ENCODE results near the gene IP6K1.

GRCh38 chr3:49700014-49700413 is 86.3 kb downstream of the IP6K1 start:
- TF ChIP-seq CTCF (conservative IDR thresholded peaks at IDR 0.05; ENCODE audit: low read depth in 2 of 2) (no peak), POLR2AphosphoS5 (IDR thresholded peaks at IDR 0.05; ENCODE audit: low read depth) (no peak), EZH2 (IDR thresholded peaks at IDR 0.05; ENCODE audit: low read depth, unreplicated experiment) (no peak), NANOG (IDR thresholded peaks at IDR 0.05; ENCODE audit: borderline replicate concordance) (no peak), REST (IDR thresholded peaks at IDR 0.05; ENCODE audit: unreplicated experiment) (no peak), EZH2phosphoT487 (IDR thresholded peaks at IDR 0.05; ENCODE audit: unreplicated experiment) (no peak), ZNF331 (CRISPR knock-in tag; IDR thresholded peaks at IDR 0.05; ENCODE audit: low read depth) (no peak), CREB1 (CRISPR knock-in tag; IDR thresholded peaks at IDR 0.05; ENCODE audit: low read depth) (no peak)

Measured in GM23338 (cell line).